GM12875 (cell line): ENCODE data around the gene AGAP1.

Experiments used
- H3K4me3 ChIP-seq: one replicate; pipeline ENCODE4 v1.5.1; 2011; ENCODE audit warnings: low read depth, low read length, control low read depth
- CTCF ChIP-seq: IDR thresholded peaks from 2 replicates; pipeline ENCODE4 v1.5.1; 2011; ENCODE audit warnings: low read depth, mild to moderate bottlenecking, control low read depth, inconsistent platforms, low read length, moderate library complexity, borderline replicate concordance; ENCODE audit not compliant: insufficient read depth

Gene AGAP1

GRCh38 chr2:235638541-235639427, 144.9 kb downstream of the AGAP1 start:
- H3K4me3 ChIP-seq = no peak overlapping the region
- no peak for TF ChIP-seq CTCF

GRCh38 chr2:235639428-235639773, 145.6 kb downstream of the AGAP1 start:
- H3K4me3 ChIP-seq = no peak overlapping the region
- no peak for TF ChIP-seq CTCF

GRCh38 chr2:235639885-235640284, 146.0 kb downstream of the AGAP1 start:
- TF ChIP-seq CTCF = no peak
- H3K4me3 ChIP-seq = no peak overlapping the region

- H3K4me3 ChIP-seq = no peak overlapping the region
- TF ChIP-seq CTCF = no peak
Observed at GRCh38 chr2:235640377-235640776, 146.5 kb downstream of the AGAP1 start.

GRCh38 chr2:235640926-235641723, 147.3 kb downstream of the AGAP1 start:
- TF ChIP-seq CTCF = no peak
- H3K4me3 ChIP-seq = no peak overlapping the region

- H3K4me3 ChIP-seq = no peak overlapping the region
- TF ChIP-seq CTCF = no peak
Observed at GRCh38 chr2:235641956-235642355, 148.1 kb downstream of the AGAP1 start.

GRCh38 chr2:235642446-235643098, 148.7 kb downstream of the AGAP1 start:
- no peak overlapping the region for H3K4me3 ChIP-seq
- TF ChIP-seq CTCF = no peak
